MM.1S (cell line): ENCODE data around the gene CENPB.

Experiments
- DNase-seq: peaks from one replicate; pipeline ENCODE4 v3.0.0-alpha.2; 2015
- H2AFZ ChIP-seq: fragments of 300-600 bp; sonication (generic); 2 replicates; pipeline ENCODE4 v1.6.0; 2016; ENCODE audit warnings: antibody characterized with exemption, low read length
- H3F3A ChIP-seq: fragments of 300-600 bp; sonication (generic); 2 replicates; pipeline ENCODE4 v1.6.1; 2016; ENCODE audit warnings: mild to moderate bottlenecking, antibody characterized with exemption, low read length, moderate library complexity, mixed read lengths; ENCODE audit not compliant: insufficient read depth
- H3K27ac ChIP-seq: fragments of 300-600 bp; sonication (generic); 2 replicates; pipeline ENCODE4 v1.5.1; 2016; ENCODE audit warnings: mild to moderate bottlenecking, low read length
- H3K27me3 ChIP-seq: fragments of 300-600 bp; sonication (generic); replicated peaks from 2 replicates; pipeline ENCODE4 v1.6.0; 2016; ENCODE audit warnings: low read length; ENCODE audit not compliant: insufficient read depth
- H3K36me3 ChIP-seq: fragments of 300-600 bp; sonication (generic); replicated peaks from 2 replicates; pipeline ENCODE4 v1.6.1; 2016; ENCODE audit warnings: mild to moderate bottlenecking, low read length, mixed read lengths; ENCODE audit not compliant: insufficient read depth
- H3K4me1 ChIP-seq: fragments of 300-600 bp; sonication (generic); 2 replicates; pipeline ENCODE4 v1.6.1; 2016; ENCODE audit warnings: low read length, mixed read lengths
- H3K4me2 ChIP-seq: fragments of 300-600 bp; sonication (generic); 2 replicates; pipeline ENCODE4 v1.6.0; 2016; ENCODE audit warnings: low read depth, low read length
- H3K4me3 ChIP-seq: fragments of 300-600 bp; sonication (generic); 2 replicates; pipeline ENCODE4 v1.5.1; 2016; ENCODE audit warnings: low read length, mixed read lengths
- H3K79me2 ChIP-seq: fragments of 300-600 bp; sonication (generic); 2 replicates; pipeline ENCODE4 v1.6.1; 2016; ENCODE audit warnings: mixed run types, low read length, mixed read lengths
- H3K9ac ChIP-seq: fragments of 300-600 bp; sonication (generic); 2 replicates; pipeline ENCODE4 v1.6.1; 2016; ENCODE audit warnings: low read length, mixed read lengths
- H3K9me2 ChIP-seq: fragments of 300-600 bp; sonication (generic); replicated peaks from 2 replicates; pipeline ENCODE4 v1.6.1; 2016; ENCODE audit warnings: mild to moderate bottlenecking, low read length, mixed read lengths; ENCODE audit not compliant: insufficient read depth
- H3K9me3 ChIP-seq: fragments of 300-600 bp; sonication (generic); replicated peaks from 2 replicates; pipeline ENCODE4 v1.6.1; 2016; ENCODE audit warnings: mild to moderate bottlenecking, low read length, mixed read lengths; ENCODE audit not compliant: insufficient read depth
- H4K20me1 ChIP-seq: fragments of 300-600 bp; sonication (generic); 2 replicates; pipeline ENCODE4 v1.6.1; 2016; ENCODE audit warnings: mild to moderate bottlenecking, low read length, moderate library complexity, mixed read lengths; ENCODE audit not compliant: insufficient read depth
- CTCF ChIP-seq: fragments of 300-600 bp; sonication (generic); IDR thresholded peaks from 2 replicates; pipeline ENCODE4 v1.5.1; 2016; ENCODE audit warnings: antibody characterized with exemption, low read length, mixed read lengths
- EZH2 ChIP-seq: fragments of 300-600 bp; sonication (generic); optimal IDR thresholded peaks from 2 replicates; pipeline ENCODE3; 2017; ENCODE audit warnings: low read depth, mild to moderate bottlenecking, antibody characterized with exemption, low read length, mixed read lengths
- EZH2phosphoT487 ChIP-seq: fragments of 300-600 bp; sonication (generic); IDR thresholded peaks from 2 replicates; pipeline ENCODE4 v1.6.1; 2018; ENCODE audit warnings: antibody characterized with exemption, low read length

CENPB gene

GRCh38 chr20:3755269-3755668 lies 31.3 kb downstream of the CENPB start:
- TF ChIP-seq CTCF = no peak
- Histone ChIP-seq H3K9ac (no peak overlapping the region), H4K20me1 (no peaks in the 10 kb centered on the region), H3K4me2 (no peak overlapping the region), H3F3A (no peaks in the 10 kb centered on the region), H3K79me2 (no peaks in the 10 kb centered on the region), H2AFZ (no peak overlapping the region), H3K4me1 (no peaks in the 10 kb centered on the region), H3K27ac (no peak overlapping the region), H3K9me2 (no peaks in the 10 kb centered on the region), H3K4me3 (no peak overlapping the region), H3K27me3 (no peaks in the 10 kb centered on the region), H3K9me3 (no peaks in the 10 kb centered on the region), H3K36me3 (no peaks in the 10 kb centered on the region)
- DNase-seq = no peak

GRCh38 chr20:3754276-3754630 lies 32.3 kb downstream of the CENPB start:
- DNase-seq = no peak
- H3K27ac ChIP-seq = no peak overlapping the region
- no peaks in the 10 kb centered on the region for H3K9me3 ChIP-seq
- H3K9ac ChIP-seq = no peak overlapping the region
- no peak overlapping the region for H3K4me2 ChIP-seq
- H3K4me3 ChIP-seq = no peak overlapping the region
- H3K27me3 ChIP-seq = no peaks in the 10 kb centered on the region
- TF ChIP-seq EZH2phosphoT487 = no peak
- no peak for TF ChIP-seq CTCF
- TF ChIP-seq EZH2 = no peak
- no peaks in the 10 kb centered on the region for H3K79me2 ChIP-seq
- H3F3A ChIP-seq = no peaks in the 10 kb centered on the region
- no peaks in the 10 kb centered on the region for H3K4me1 ChIP-seq
- H4K20me1 ChIP-seq = no peaks in the 10 kb centered on the region
- H3K9me2 ChIP-seq = no peaks in the 10 kb centered on the region
- H2AFZ ChIP-seq = no peak overlapping the region
- H3K36me3 ChIP-seq = no peaks in the 10 kb centered on the region

- Histone ChIP-seq H3K9me2 (no peaks in the 10 kb centered on the region), H3K4me2 (no peak overlapping the region), H3K9ac (no peak overlapping the region), H4K20me1 (no peaks in the 10 kb centered on the region), H3K79me2 (no peaks in the 10 kb centered on the region), H3K9me3 (no peaks in the 10 kb centered on the region), H3K36me3 (no peaks in the 10 kb centered on the region), H3K4me1 (no peaks in the 10 kb centered on the region), H3K27ac (no peak overlapping the region), H3F3A (no peaks in the 10 kb centered on the region), H3K27me3 (no peaks in the 10 kb centered on the region), H2AFZ (no peak overlapping the region), H3K4me3 (no peak overlapping the region)
- DNase-seq = no peak
- no peak for TF ChIP-seq EZH2phosphoT487
- TF ChIP-seq CTCF = no peak
- TF ChIP-seq EZH2 = no peak
These were observed 32.9 kb downstream of the CENPB start for GRCh38 chr20:3753501-3754275.
